GM19463 (cell line): ENCODE results near the gene CYFIP1.
"Not testable (repeated sequence)": the region's sequence is repeated elsewhere in the genome, so short reads cannot be mapped to it uniquely, and the experiment has no call there.

ENCODE experiments used
- ATAC-seq: cut with Tn5 transposase; IDR thresholded peaks from one replicate; pipeline ENCODE4 v1.9.1; 2021; ENCODE audit warnings: mild to moderate bottlenecking, moderate library complexity; ENCODE audit not compliant: unreplicated experiment

CYFIP1 gene

DNA sequence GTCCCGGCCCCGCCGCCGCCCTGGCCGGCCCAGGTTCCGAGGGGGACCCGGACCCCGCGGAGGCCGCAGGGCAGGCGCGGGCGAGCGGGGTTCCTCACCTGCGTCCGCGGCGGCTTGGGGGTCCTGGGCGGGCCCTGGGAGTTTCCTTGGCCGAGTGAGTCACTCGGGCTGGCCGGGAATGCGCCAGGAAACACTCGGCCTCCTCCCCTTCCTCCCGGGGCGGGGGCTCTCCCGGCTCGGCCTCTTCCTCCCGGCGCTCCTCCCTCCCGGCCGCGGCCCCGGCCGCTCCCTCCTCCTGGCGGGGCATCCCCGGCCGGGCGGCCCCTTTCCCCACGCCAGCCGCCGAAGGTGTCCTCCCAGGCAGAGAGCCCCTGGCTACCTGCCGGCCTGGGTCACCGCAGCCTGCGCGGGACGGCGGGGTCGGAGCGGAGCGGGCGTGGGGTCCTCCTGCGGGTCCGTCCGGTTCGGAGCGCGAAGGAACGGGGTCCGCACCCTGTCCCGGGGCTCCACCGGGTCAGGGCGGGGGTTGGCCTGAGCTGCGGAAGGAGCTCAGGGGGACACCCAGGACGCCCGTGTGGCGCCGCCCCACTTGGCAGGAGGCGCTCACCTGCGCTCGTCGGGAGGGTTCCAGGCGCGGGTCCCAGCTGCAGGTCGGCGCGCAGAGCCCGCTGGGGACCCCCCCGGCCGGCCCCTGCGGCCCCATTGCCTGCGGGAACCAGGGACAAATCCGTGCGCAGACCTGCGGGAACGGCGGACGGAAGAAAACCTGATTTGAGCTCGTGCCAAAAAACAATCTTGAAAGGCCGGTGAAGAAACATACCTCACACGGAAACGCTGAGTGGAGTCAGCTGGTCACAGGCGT, at the start of gene CYFIP1:
CYFIP1 (minus strand) TSS at position 180 of the 862 bp plus-strand sequence. CDS start 33,083 bp downstream, outside the sequence.
- ATAC-seq: peak; percentile 77

DNA sequence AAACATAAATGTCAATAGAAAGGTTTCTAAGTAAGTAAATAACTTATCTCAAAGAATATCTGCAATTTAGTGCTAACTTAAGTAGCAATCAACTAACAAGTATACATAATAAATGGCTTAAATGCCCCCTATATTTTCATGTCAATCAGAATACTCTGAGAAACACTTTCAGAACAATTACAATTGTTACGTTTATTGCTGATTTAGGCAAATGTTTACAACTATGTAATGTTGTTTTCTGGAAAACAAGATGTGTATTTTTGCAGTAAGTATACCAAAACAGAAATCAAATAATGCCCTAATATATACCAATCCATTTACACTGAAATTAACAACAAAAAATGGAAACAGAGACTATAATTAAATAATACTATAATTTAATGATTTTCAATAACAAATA, 46.0 kb upstream of the CYFIP1 start:
- ATAC-seq: no peak

DNA sequence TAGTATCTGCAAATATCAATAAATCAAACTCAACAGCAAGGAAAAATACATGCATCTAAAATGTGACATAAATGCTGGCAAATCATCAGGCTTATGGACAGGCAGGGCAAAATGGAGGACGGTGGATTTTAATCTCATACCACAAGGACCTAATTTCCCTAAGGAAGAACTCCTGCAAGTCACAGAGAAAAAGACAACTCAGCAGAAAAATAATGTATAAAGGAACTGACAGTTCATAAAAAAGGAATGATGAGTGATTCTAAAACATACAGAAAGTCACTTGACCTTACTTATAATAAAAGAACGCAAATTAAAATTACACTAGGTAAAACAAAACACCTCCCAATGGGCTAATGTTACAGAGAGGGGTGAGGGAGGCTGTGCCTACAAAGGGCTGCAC, 42.0 kb upstream of the CYFIP1 start:
- ATAC-seq: no peak

DNA sequence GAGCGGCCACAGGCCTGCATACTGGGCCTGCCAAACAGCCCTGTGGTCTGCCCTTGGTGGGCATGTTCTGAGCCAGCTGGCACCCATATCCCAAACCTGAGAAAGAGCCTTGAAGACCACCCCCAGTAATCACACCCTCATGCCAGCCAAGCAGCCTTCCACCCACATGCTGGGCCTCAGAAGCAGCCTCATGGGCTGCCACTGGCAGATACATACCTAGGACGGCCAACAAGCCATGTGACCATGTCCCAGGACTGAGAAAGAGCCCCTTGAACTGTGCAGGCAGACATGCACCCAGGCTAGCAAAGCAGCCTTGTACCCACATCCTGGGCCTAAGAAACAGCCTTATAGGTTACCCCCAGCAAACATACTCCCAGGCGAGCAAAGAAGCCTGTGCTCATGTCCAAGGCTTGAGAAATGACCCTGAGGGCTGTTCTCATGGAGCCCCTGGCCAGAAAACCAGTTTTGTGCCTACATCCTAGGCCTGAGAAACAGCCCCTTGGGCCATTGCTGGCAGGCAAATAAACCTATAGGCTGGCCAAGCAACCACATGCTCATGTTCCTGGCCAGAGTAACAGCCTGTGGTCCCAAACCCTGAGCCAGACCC, 34.3 kb upstream of the CYFIP1 start:
- ATAC-seq: no peak

DNA sequence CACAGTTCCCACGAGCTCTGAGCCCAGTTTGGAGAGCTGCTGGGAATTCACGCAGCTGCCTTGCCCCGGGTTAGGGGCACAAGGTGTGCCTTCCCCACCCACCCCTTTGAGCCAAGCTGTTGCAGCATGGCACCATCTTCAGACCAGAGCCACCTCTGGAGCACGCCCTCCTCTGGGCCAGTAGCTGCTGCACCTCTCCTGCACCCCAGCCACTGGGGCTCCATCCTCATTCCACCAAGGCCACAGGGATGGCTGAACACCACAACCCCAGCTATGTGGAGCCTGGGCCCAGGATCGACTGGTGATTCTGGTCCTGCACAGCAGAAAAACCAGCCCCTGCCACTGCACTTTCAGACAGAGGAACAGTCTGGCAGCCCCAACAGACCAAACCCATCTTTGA, 33.5 kb upstream of the CYFIP1 start:
- ATAC-seq: no peak

DNA sequence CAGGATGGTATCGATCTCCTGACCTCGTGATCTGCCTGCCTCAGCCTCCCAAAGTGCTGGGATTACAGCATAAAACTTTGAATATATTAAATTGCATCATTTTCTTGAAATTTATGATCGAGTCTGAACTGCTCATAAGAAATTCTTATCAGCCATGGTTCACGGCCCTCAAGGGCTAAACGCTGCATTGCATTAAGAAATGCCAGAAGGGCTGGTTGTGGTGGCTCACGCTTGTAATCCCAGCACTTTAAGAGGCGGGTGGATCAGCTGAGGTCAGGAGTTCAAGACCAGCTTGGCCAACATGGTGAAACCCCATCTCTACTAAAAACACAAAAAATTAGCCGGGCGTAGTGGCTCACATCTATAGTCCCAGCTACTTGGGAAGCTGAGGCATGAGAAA, 32.4 kb upstream of the CYFIP1 start:
- ATAC-seq: not testable (repeated sequence)

DNA sequence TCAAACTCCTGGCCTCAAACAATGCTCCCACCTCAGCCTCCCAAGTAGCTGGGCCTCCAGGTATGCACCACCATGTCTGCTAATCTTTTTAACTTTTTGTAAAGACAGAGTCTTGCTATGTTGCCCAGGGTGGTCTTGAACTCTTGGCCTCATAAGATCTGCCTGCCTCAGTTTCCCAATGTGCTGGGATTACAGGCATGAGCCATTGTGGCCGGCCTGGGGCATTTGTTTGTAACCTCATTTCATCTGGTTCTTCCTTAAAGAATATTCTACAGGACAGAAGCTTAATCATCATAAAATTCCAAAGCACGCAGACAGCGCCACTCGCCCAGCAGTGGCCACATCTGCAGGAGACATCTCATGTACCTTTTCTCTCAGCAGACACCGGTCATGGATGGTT, 23.6 kb upstream of the CYFIP1 start:
- no peak for ATAC-seq

DNA sequence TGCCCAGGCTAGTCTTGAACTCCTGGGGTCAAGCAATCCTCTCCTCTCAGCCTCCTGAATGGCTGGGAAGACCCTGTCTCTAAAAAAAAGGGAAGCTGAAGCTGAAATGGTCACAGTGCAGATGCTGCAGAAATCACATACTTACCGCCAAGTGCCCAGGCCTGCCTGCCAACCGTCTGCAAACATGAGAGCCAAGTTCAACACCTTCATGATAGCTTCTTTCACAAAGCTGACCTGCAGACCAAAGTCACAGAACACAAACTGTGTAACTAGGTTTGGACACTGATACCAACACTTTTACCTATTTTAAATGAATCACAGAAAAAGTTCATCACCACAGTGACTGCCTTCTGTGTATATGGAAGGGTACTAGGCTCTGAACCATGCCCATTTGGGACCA, 22.8 kb upstream of the CYFIP1 start:
- ATAC-seq: no peak

DNA sequence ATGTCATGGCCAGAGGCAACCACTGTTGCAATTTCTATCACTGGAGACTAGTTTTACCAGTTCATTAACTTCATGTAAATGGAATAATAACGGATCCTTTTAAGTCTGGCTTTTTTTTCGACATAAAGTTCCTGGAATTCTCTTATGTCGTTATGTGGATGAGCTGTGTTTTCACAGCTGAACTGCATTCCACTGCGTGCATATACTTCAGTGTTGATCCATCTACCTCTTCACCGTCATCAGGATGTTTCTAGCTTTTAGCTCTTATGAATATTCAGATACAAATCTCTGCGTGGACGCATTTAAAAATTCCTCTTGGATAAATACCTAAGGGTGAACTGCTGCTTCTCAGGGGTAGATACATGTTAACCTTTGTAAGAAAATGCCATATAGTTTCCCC, 15.6 kb upstream of the CYFIP1 start:
- ATAC-seq: no peak

DNA sequence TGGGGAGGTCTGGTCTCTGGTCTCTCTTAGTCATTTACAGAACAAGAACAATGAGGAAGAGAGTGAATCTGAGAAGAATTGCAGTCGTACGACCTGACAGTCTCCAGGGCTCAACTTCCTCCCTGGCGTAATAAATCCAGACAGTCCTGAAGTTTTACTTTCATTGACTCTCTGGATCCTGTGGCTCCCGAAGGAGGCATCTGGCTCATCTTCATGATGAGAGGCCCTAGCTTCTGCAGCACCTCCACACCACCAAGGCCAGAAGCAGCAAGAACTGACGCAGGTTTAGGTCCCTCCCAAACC, 11.8 kb upstream of the CYFIP1 start:
- no peak for ATAC-seq

DNA sequence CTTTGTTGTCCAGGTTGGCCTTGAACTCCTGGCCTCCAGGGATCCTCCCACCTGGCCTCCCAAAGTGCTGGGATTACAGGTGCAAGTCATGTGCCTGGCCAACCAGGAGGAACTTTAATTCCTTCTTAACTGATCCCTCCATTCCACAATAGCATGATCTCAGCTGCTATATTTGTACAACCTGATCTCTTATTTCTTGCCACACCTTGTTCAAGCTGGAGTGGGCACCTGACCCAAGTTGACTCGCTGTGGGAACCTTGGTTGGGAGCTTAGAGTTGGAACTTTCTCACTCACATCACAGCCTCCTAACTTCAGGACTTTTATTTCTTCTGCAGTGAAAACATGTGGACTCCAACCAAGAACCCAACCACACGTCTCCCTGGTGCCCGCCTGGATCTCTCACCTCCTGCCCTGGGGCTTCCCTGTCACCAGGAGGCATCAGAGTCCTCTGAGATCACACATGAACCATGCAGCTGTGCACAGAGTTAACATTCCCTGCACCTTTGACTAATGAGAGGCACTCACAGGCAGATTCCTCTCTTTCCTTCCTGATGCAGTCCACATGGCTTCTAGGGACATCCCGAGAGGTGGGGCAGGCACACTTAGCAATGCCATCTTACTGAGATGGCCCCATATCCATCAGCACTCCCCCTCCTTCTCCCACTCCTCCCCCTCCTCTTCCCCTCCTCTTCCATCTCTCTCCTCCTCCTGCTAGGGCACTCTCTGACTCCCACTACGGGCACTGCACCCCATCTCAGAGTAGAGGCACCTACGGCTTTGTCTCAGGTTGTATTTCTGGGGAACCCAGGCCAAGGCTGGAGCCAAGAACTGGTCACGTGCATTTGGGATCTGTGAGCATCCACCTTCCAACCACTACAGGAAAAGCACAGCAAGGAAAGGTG, 9.7 kb upstream of the CYFIP1 start:
- no peak for ATAC-seq

DNA sequence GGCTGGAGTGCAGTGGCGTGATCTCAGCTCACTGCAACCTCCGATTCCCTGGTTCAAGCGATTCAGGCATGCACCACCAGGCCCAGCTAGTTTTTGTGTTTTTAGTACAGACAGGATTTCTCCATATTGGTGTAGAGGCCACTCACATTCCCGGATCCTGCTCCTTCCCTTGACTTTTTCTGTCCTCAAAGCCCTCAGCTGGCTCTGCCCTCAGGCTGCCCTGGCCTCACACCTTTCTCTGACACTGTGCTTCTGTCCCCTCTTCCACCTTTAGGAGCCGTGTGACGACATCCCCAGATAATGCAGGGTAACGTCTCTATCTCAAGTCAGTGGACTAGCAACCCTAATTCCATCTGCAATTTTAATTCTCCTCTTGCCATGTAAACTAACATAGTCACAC, 8.6 kb upstream of the CYFIP1 start:
- no peak for ATAC-seq

DNA sequence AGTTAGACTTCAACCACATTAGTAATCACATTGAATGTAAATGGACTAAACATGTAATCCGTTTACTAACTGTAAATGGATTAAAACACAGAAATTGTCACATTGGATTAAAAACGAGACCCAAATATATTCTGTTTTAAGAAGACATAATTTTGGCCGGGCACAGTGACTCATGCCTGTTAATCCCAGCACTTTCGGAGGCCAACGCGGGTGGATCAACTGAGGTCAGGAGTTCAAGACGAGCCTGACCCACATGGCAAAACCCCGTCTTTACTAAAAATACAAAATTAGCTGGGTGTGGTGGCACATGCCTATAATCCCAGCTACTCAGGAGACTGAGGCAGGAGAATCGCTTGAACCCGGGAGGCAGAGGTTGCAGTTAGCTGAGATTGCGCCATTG, 1.8 kb upstream of the CYFIP1 start:
- ATAC-seq: not testable (repeated sequence)

DNA sequence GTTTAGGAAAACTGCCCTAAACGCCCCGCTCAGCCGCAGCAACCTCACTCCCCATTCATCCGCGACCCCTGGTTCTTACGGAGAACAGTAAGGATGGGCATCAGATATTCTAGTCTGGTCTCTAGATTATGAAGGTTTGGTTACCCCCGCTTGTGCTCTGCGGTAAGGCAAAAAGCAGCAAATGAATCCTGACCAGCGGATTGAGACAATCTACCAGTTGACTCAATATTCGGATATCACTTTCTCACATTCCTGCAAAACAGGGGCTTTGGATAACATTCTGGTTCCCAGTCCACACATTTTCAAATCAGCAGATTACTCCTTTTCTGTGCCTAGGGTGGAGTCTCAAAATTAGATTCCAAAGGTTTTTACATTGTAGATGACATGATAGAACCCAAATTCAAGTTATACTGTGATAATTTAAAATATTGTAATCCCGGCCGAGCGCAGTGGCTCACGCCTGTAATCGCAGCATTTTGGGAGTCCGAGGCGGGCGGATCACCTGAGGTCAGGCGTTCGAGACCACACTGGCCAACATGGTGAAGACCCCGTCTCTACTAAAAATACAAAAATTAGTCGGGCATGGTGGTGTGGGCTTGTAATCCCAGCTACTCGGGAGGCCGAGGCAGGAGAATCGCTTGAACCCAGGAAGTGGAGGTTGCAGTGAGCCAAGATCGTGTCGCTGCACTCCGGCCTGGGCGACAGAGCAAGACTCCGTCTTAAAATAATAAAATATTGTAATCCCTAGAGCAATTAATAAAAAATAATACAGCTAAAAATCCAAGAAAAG, 1.1 kb upstream of the CYFIP1 start:
- no peak for ATAC-seq

DNA sequence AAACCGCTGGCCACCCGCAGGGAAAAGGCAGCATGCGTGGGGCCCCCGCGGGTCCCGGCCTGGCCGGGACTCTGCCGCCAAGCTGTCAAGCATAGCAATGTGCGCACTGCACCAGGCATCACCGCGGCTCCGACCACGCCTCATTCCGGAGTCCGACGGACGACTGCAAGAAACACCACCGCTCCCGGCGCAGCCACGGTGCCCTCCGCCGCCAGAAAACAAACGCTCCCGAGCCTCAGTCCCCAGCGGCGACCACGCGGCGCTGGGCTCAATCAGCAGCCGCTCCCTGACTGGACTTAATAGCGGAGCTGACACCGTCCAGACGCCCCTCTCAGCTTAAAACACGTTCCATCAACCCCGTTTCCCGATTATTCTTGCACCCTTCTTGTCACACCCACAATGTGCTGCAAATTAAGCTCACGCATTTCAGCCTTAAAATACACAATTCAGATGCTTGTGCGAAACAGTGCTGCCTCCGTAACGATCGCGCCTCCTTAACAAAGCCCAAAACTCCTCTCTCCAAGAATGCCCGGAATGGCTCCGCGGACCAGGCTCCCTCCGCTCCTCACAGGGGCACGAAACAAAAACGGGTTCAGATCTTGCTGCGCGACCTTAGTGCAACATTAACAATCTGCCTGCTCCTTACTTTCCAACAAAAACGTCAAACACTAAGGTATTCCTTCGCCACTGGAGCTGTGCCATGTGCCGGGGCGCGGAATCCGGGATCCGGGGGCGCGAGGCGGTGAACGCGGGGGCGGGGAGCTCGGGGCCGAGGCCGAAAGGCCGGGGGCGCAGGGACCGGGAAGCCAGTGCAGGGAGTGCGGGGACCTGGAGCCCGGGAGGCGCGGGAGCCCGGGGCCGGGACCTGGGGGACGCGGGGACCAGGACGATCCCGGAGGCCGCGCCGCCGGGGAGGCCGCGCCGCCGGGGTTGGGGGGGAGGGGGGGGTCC, 655 bp downstream of the CYFIP1 start:
- peak; percentile 50 for ATAC-seq

DNA sequence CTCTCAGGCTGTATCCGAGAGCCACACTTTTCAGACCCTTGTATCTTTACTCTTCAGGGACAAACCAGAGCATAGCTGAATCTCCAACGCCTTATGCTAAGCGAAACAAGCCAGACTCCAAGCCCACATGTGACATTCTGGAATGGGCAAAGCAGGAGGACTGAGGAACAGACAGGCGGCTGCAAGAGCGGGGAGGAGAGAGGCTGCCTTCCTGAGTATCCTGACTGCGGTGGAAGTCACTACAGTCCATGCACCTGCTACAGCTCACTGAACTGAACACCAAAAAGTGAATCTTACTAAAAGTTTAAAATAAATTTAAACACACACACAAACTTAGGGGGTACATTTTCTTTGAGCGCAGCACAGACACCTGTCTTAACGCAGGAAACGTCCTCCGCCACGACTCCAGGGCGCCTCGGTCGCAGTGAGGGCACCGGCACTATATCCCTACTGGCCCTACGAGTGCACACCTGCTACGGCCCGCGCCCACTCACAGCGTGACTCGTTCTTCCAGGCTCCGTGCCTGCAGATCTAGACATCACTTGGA, 1.4 kb downstream of the CYFIP1 start:
- ATAC-seq: peak; percentile 31

DNA sequence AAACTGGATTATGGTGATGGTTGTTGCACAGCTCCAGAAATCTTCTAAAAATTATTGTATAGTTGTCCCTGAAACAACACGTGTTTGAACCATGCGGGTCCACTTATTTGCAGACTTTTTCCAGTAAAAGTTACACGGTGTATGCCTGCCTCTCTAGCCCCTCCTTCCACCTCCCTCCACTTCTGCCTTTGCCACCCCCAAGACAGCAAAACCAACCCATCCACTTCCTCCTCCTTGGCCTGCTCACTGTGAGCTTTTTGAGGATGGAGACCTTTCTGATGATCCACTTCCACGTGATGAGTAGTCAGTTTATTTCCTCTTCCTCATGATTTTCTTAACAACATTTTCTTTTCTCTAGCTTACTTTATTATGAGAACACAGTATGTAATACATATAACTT, 5.4 kb downstream of the CYFIP1 start:
- ATAC-seq: no peak

DNA sequence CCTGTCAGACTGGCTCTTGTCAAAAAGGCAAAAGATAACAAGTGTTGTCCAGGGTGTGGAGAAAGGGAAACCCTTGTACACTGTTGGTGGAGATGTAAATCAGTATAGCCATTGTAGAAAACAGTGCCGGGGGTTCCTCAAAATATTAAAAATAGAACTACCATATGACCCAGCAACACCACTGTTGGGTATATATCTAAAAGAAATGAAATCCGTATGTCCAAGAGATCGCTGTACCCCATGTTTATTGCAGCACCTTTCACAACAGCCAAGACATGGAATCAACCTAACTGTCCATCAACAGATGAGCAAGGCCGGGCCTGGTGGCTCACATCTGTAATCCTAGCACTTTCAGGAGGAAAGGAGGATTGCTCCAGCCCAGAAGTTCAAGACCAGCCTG, 6.2 kb downstream of the CYFIP1 start:
- no peak for ATAC-seq

DNA sequence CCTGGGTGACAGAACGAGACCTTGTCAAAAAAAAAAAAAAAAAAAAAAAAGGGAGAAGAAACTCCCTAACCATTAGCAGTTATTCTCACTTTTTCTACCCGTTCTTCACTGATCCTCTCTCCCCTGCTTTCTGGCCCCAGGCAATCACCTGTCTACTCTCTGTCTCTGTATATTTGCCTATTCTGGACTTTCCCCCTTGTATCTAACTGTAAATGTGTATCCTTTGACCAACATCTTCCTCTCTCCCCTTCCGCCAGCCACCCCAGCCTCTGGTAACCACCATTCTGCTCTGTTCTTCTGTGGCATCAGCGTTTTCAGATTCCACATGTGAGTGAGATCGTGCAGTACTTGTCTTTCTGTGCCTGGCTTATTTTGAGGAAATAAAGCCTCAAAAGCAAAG, 6.9 kb downstream of the CYFIP1 start:
- peak; percentile 89 for ATAC-seq
